LNCaP clone FGC (cell line): ENCODE measurements around the gene PATJ.

Source experiments
- DNase-seq: peaks from one replicate; pipeline ENCODE4 v3.0.0-alpha.2; 2011; ENCODE audit warnings: low read depth
- H3K4me3 ChIP-seq: 2 replicates; pipeline ENCODE4 v1.5.1; 2011; ENCODE audit warnings: mild to moderate bottlenecking, low read depth, low read length, control low read depth
- TF ChIP-seq, protein P1 (sequence below): IDR thresholded peaks from 2 replicates; pipeline ENCODE4 v1.5.1; 2012; ENCODE audit warnings: mild to moderate bottlenecking; ENCODE audit not compliant: control insufficient read depth, insufficient read depth; ENCODE audit errors: extremely low read depth

The PATJ gene

DNA sequence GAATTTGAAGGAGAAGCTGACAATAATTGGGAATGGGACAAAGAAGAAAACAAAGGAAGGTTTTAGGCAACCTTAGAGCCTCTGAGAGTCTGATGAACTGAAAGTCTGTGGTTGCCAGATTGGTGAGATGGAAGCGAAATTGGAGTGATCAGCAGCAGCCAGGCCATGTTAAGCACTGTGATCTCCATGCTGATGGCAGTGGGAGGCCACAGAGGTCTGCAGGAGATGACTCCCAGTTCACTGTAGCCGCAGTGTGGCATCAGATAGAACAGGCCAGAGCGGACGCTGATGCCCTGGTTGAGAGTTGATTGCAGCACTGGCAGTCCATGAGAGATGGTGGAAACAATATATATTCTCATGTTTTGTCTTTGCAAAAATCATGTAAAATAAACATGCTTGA is 314.9 kb downstream of the PATJ start:
- no peak overlapping the region for H3K4me3 ChIP-seq
- TF ChIP-seq, protein P1, sequence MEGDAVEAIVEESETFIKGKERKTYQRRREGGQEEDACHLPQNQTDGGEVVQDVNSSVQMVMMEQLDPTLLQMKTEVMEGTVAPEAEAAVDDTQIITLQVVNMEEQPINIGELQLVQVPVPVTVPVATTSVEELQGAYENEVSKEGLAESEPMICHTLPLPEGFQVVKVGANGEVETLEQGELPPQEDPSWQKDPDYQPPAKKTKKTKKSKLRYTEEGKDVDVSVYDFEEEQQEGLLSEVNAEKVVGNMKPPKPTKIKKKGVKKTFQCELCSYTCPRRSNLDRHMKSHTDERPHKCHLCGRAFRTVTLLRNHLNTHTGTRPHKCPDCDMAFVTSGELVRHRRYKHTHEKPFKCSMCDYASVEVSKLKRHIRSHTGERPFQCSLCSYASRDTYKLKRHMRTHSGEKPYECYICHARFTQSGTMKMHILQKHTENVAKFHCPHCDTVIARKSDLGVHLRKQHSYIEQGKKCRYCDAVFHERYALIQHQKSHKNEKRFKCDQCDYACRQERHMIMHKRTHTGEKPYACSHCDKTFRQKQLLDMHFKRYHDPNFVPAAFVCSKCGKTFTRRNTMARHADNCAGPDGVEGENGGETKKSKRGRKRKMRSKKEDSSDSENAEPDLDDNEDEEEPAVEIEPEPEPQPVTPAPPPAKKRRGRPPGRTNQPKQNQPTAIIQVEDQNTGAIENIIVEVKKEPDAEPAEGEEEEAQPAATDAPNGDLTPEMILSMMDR = no peak
- no peak for DNase-seq

DNA sequence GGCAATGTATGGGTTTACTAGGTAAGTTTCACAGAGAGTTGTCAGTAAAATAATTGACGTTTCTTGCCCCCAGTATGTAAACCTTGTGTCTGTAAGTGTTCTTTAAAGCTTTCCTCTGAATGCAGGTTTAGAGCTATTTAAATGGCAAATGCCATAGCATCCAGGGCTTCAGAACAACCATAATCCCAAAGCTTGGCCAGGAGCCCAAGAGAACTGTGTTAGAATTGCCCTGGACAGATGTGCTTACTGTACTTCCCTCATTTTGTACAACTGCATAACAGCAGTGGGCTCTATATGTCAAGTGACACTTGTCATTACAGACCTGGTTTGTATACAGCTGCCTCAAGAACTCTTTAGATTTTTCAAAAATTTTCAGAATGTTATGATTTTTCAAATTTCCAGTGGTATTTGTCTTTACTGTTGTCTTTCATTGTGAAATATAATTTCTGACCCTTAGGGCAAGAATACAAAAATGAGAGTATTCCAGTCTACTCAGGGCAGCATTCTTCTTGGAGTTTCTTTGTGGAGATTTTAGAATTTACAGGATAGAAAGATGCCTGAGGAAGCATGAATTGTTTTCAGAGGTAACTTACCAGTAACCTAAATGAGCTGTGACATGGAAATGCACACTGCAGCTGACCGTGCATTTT is 315.5 kb downstream of the PATJ start:
- DNase-seq = no peak
- TF ChIP-seq, protein P1 = no peak
- H3K4me3 ChIP-seq = no peak overlapping the region

DNA sequence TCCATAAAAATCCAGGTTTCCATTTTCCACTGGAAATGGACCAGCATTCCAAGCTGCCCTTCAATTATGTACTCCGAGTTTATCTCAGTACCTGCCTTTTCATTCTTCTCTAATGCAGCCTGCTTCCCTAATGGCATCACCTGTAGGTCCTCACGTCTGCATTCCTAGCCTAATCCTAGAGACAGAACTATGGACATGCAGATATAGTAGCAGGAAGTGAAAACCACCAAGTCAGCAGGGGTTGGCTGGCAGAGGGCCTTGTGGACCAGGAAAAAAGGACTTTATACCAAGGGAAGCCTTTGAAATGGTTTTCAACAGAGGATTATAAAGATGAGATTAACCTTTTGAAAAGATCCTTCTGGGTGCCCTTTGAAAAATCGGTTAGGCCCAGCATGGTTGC is 316.7 kb downstream of the PATJ start:
- TF ChIP-seq, protein P1 = no peak
- no peak for DNase-seq
- no peak overlapping the region for H3K4me3 ChIP-seq

DNA sequence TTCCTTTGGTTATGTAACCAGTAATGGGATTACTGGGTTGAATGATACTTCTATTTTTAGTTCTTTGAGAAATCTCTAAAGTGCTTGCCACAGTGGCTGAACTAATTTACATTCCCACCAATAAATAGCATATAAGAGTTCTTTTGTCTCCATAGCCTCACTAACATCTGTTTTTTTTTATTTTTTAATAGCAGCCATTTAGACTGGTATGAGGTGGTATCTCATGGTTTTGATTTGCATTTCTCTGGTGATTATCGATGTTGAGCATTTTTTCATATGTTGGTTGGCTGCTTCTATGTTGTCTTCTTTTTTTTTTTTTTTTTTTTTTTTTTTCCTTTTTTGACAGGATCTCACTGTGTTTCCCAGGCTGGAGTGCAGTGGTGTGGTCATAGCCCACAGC is 319.8 kb downstream of the PATJ start:
- no peak for DNase-seq
- no peak overlapping the region for H3K4me3 ChIP-seq

DNA sequence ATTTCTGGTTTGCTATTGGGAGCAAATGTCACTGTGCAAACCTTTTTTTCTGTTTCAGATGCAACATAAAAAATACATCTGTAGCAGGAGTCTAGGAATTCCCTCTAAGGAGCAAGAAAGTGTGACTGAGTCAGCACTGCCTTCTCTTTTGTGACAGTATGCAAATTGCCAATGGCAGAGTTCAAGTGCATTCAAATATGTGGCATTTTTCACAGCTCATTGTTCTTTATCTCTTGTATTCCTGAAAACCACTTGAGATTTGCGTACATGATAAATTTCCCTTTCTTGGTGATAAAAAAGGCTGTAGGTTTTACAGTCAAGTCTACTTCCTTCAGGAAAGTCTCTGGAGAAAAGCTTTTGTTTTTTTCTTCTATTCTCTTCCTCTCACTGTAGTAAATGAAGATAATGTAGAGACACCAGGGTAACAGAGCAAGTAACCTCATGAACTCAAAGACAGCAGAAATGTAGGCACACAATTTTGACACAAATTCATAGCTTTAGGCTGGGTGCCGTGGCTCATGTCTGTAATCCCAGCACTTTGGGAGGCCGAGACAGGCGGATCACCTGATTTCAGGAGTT is 322.6 kb downstream of the PATJ start:
- no peak for DNase-seq
- H3K4me3 ChIP-seq = no peak overlapping the region
- TF ChIP-seq, protein P1 = no peak

More for the DNA sequence above, 319.8 kb downstream of the PATJ start:
- TF ChIP-seq, protein P1 = no peak

DNA sequence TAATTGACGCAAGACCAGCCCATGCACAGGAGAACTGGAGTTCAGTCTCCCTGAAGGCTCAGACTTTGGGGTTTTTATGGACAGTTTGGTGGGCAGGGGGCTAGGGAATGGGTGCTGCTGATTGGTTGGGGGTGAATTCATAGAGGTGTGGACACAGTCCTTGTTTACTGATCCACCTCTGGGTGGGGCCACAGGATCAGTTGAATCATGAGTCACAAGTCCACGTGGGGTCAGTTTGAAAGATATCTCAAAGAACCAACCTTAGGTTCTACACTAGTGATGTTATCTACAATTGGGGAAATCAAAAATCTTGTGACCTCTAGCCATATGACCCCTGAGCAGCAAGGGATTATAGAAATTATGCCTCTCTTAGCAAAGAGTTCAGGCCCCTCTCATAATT is 324.4 kb downstream of the PATJ start:
- no peak for DNase-seq
- no peak overlapping the region for H3K4me3 ChIP-seq
- TF ChIP-seq, protein P1 = no peak

DNA sequence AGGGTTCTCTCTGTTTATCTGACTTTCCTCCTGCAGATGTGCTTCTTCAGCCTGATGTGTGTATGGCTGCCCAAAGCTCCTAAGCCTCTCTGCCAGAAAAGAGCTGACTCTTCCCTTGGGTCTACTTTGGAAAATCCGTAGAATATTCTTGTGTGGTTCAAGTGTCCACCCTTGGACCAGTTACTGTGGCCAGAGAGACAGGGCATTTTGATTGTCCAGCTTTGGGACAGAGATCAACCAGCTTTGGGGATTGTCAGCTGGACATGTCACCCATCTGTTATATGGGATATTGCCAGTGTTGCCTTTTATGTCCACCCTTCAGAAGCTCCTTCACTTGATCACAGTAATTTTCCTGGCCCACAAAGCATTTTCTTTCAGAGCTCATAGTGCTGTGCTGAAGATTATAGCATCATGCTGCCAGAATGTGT is 326.1 kb downstream of the PATJ start:
- TF ChIP-seq, protein P1 = no peak
- DNase-seq = no peak
- H3K4me3 ChIP-seq = no peak overlapping the region
